BLaER1 treated with 17β-estradiol and CSF1 and Interleukin-3, amounts not matched to agents 10 nM and 100 nM (cell line): Measurements from ENCODE around the gene GMPR.

Experiments used
- H3K27ac ChIP-seq, 11 experiments: shearing (Covaris generic); formaldehyde crosslinking; 2 replicates each; pipeline ENCODE4 v1.8.1; 2022
- H3K27me3 ChIP-seq, 11 experiments: shearing (Covaris generic); formaldehyde crosslinking; 2 replicates each; pipeline ENCODE4 v1.8.1; 2022
- H3K36me3 ChIP-seq, 11 experiments: shearing (Covaris generic); formaldehyde crosslinking; 2 replicates each; pipeline ENCODE4 v1.8.1; 2022
- H3K4me1 ChIP-seq, 10 experiments: shearing (Covaris generic); formaldehyde crosslinking; 2 replicates each; pipeline ENCODE4 v1.8.1; 2022
- H3K4me2 ChIP-seq, 11 experiments: shearing (Covaris generic); formaldehyde crosslinking; 2 replicates each; pipeline ENCODE4 v1.8.1; 2022
- H3K4me3 ChIP-seq, 10 experiments: shearing (Covaris generic); formaldehyde crosslinking; 2 replicates each; pipeline ENCODE4 v1.8.1; 2022
- H3K9ac ChIP-seq, 11 experiments: shearing (Covaris generic); formaldehyde crosslinking; 2 replicates each; pipeline ENCODE4 v1.8.1; 2022
- H3K9me3 ChIP-seq, 11 experiments: shearing (Covaris generic); formaldehyde crosslinking; replicated peaks in 1 of 11; 2 replicates each; pipeline ENCODE4 v1.8.1; 2022
- H4K20me1 ChIP-seq, 11 experiments: shearing (Covaris generic); formaldehyde crosslinking; 2 replicates each; pipeline ENCODE4 v1.8.1; 2022
- Cebpa-rat ChIP-seq, 11 experiments: shearing (Covaris generic); IDR thresholded peaks; 2 replicates each; pipeline ENCODE4 v1.8.1; 2022

The GMPR gene

GRCh38 chr6:16204653-16205376 is 33.6 kb upstream of the GMPR start:
- Histone ChIP-seq H3K9ac (peak overlapping the region in 9 of 11 experiments; percentile 62 to 79 (median 68); a peak in 18 of 22 replicates), H3K4me2 (peak overlapping the region; percentile 61 to 90 (median 85)), H3K36me3 (no peaks in the 10 kb centered on the region), H4K20me1 (no peaks in the 10 kb centered on the region), H3K9me3 (no peaks in the 10 kb centered on the region), H3K4me3 (peak overlapping the region in 8 of 10 experiments; percentile 12 to 46 (median 34); a peak in 8 of 20 replicates), H3K27me3 (no peaks in the 10 kb centered on the region), H3K27ac (peak overlapping the region; percentile 3 to 88 (median 83); a peak in 19 of 22 replicates), H3K4me1 (peaks cover 26 to 40% (median 34%) of the 10 kb centered on the region in 10 experiments)
- TF ChIP-seq Cebpa-rat (IDR thresholded peaks at IDR 0.05): no peak

GRCh38 chr6:16205377-16206144 is 32.8 kb upstream of the GMPR start:
- peak in 5 of 11 experiments; percentile 47 to 92 (median 74); a peak in 9 of 22 replicates for TF ChIP-seq Cebpa-rat (IDR thresholded peaks at IDR 0.05)
- H3K9ac ChIP-seq: peak overlapping the region in 9 of 11 experiments; percentile 62 to 79 (median 68); a peak in 18 of 22 replicates
- peak overlapping the region in 8 of 10 experiments; percentile 12 to 46 (median 34); a peak in 9 of 20 replicates for H3K4me3 ChIP-seq
- H3K4me1 ChIP-seq: peaks cover 26 to 40% (median 34%) of the 10 kb centered on the region in 10 experiments
- peak overlapping the region in 10 of 11 experiments; percentile 14 to 88 (median 84); a peak in 20 of 22 replicates for H3K27ac ChIP-seq
- H4K20me1 ChIP-seq: no peaks in the 10 kb centered on the region
- no peaks in the 10 kb centered on the region for H3K27me3 ChIP-seq
- H3K4me2 ChIP-seq: peak overlapping the region; percentile 61 to 90 (median 85)
- H3K36me3 ChIP-seq: no peaks in the 10 kb centered on the region
- H3K9me3 ChIP-seq: no peaks in the 10 kb centered on the region

- Histone ChIP-seq H3K4me1 (peaks cover 26 to 40% (median 34%) of the 10 kb centered on the region in 10 experiments), H3K9me3 (no peaks in the 10 kb centered on the region), H3K36me3 (no peaks in the 10 kb centered on the region), H4K20me1 (no peaks in the 10 kb centered on the region), H3K9ac (peak overlapping the region in 8 of 11 experiments; percentile 62 to 79 (median 68); a peak in 11 of 22 replicates), H3K4me3 (no peak overlapping the region), H3K27me3 (no peaks in the 10 kb centered on the region), H3K4me2 (peak overlapping the region; percentile 61 to 90 (median 85); a peak in 21 of 22 replicates), H3K27ac (peak overlapping the region in 9 of 11 experiments; percentile 77 to 88 (median 84); a peak in 15 of 22 replicates)
- no peak for TF ChIP-seq Cebpa-rat (IDR thresholded peaks at IDR 0.05)
Observed at GRCh38 chr6:16206595-16207037, 31.8 kb upstream of the GMPR start.

- H3K4me2 ChIP-seq: no peak overlapping the region
- peaks cover 26 to 34% (median 30%) of the 10 kb centered on the region in 10 experiments for H3K4me1 ChIP-seq
- TF ChIP-seq Cebpa-rat (IDR thresholded peaks at IDR 0.05): no peak
- no peaks in the 10 kb centered on the region for H4K20me1 ChIP-seq
- no peak overlapping the region for H3K4me3 ChIP-seq
- H3K9me3 ChIP-seq: no peaks in the 10 kb centered on the region
- no peak overlapping the region for H3K9ac ChIP-seq
- no peak overlapping the region for H3K27ac ChIP-seq
- H3K36me3 ChIP-seq: no peaks in the 10 kb centered on the region
- H3K27me3 ChIP-seq: no peaks in the 10 kb centered on the region
Observed at GRCh38 chr6:16208989-16209388, 29.4 kb upstream of the GMPR start.

GRCh38 chr6:16209539-16209938 is 28.8 kb upstream of the GMPR start:
- Histone ChIP-seq H3K9ac (no peak overlapping the region), H3K27me3 (no peaks in the 10 kb centered on the region), H3K9me3 (no peaks in the 10 kb centered on the region), H3K4me2 (no peak overlapping the region), H3K4me3 (no peak overlapping the region), H3K27ac (no peak overlapping the region), H3K4me1 (peaks cover 22 to 29% (median 25%) of the 10 kb centered on the region in 10 experiments), H3K36me3 (no peaks in the 10 kb centered on the region), H4K20me1 (no peaks in the 10 kb centered on the region)
- TF ChIP-seq Cebpa-rat (IDR thresholded peaks at IDR 0.05): no peak

GRCh38 chr6:16212276-16212675 is 26.1 kb upstream of the GMPR start:
- H3K9me3 ChIP-seq: peaks cover 6 to 16% (median 13%) of the 10 kb centered on the region in 11 experiments; a peak in 20 of 22 replicates
- H3K4me3 ChIP-seq: no peak overlapping the region
- H3K27me3 ChIP-seq: no peaks in the 10 kb centered on the region
- TF ChIP-seq Cebpa-rat (IDR thresholded peaks at IDR 0.05): no peak
- H3K4me2 ChIP-seq: no peak overlapping the region
- H3K4me1 ChIP-seq: peaks cover 10 to 17% (median 13%) of the 10 kb centered on the region in 10 experiments; a peak in 17 of 20 replicates
- no peak overlapping the region for H3K27ac ChIP-seq
- H3K36me3 ChIP-seq: no peaks in the 10 kb centered on the region
- H3K9ac ChIP-seq: no peak overlapping the region
- H4K20me1 ChIP-seq: no peaks in the 10 kb centered on the region

GRCh38 chr6:16216501-16217155 is 21.8 kb upstream of the GMPR start:
- H3K9ac ChIP-seq: no peak overlapping the region
- H3K27ac ChIP-seq: no peak overlapping the region
- H4K20me1 ChIP-seq: no peaks in the 10 kb centered on the region
- H3K27me3 ChIP-seq: no peaks in the 10 kb centered on the region
- H3K36me3 ChIP-seq: no peaks in the 10 kb centered on the region
- peaks cover 12 to 38% (median 31%) of the 10 kb centered on the region in 11 experiments; a peak in 20 of 22 replicates for H3K9me3 ChIP-seq
- H3K4me2 ChIP-seq: no peak overlapping the region
- no peak overlapping the region for H3K4me3 ChIP-seq
- no peak for TF ChIP-seq Cebpa-rat (IDR thresholded peaks at IDR 0.05)
- peaks cover 9 to 17% (median 11%) of the 10 kb centered on the region in 10 experiments; a peak in 15 of 20 replicates for H3K4me1 ChIP-seq

- Histone ChIP-seq H3K9ac (no peak overlapping the region), H3K27me3 (no peaks in the 10 kb centered on the region), H3K4me1 (peaks cover 9 to 17% (median 11%) of the 10 kb centered on the region in 10 experiments; a peak in 15 of 20 replicates), H4K20me1 (no peaks in the 10 kb centered on the region), H3K27ac (no peak overlapping the region), H3K36me3 (no peaks in the 10 kb centered on the region), H3K9me3 (peaks cover 12 to 38% (median 31%) of the 10 kb centered on the region in 11 experiments; a peak in 20 of 22 replicates), H3K4me2 (no peak overlapping the region), H3K4me3 (no peak overlapping the region)
- no peak for TF ChIP-seq Cebpa-rat (IDR thresholded peaks at IDR 0.05)
Observed at GRCh38 chr6:16217156-16217721, 21.1 kb upstream of the GMPR start.
